Thyroid gland (tissue), 4 donors: ENCODE measurements around the gene FRRS1L. TPM values are rescaled to one million over a fixed set of nuclear protein-coding genes. Genes with fewer than 3 reads are reported as not detected.

Experiments used
- DNase-seq, 2 donors: peaks; one replicate each; pipeline ENCODE4 v3.0.0-alpha.2; 2019
- H3K27ac ChIP-seq, 3 donors: fragments of 200-600 bp; sonication (generic); 1 replicate in 2 of 3; 2 replicates in 1 of 3; pipeline ENCODE4 v1.5.1; 2016 to 2019; ENCODE audit warnings: mild to moderate bottlenecking in 1 of 3, moderate library complexity in 1 of 3
- H3K27me3 ChIP-seq: fragments of 200-600 bp; sonication (generic); one replicate; pipeline ENCODE4 v1.5.1; 2019
- H3K36me3 ChIP-seq, 2 donors: fragments of 200-600 bp; sonication (generic); one replicate each; pipeline ENCODE4 v1.5.1; 2016 to 2019
- H3K4me1 ChIP-seq, 2 donors: fragments of 200-600 bp; sonication (generic); one replicate each; pipeline ENCODE4 v1.5.1; 2017 to 2019
- H3K4me3 ChIP-seq, 3 donors: fragments of 200-600 bp; sonication (generic); replicated peaks in 1 of 3; 1 replicate in 2 of 3; 2 replicates in 1 of 3; pipeline ENCODE4 v1.5.1; 2016; ENCODE audit warnings: mild to moderate bottlenecking in 1 of 3
- H3K9me3 ChIP-seq: fragments of 200-600 bp; sonication (generic); one replicate; pipeline ENCODE4 v1.5.1; 2017
- POLR2A ChIP-seq, 2 donors: fragments of 450-650 bp; IDR thresholded peaks; one replicate each; pipeline ENCODE4 v1.6.1; 2017; ENCODE audit warnings: antibody characterized with exemption in 2 of 2, mild to moderate bottlenecking in 2 of 2, moderate library complexity in 1 of 2
- WGBS, 2 donors: methylation state at CpG; one replicate each; pipeline ENCODE4 v1.1.5; 2017; 5-methylcytosine and 5-hydroxymethylcytosine counted together
- intact Hi-C: fragments of 100-400 bp; cut with DNase I; formaldehyde crosslinking; loops from one replicate; pipeline ENCODE4 v1.15.1; 2023
- total RNA-seq, 4 donors: library from RNA; depleted of rRNA; stranded (reverse); fragments of >200 nt; gene quantifications; one replicate each; pipeline ENCODE4 v1.2.3, GENCODE V29; 2016
- TF ChIP-seq, protein P1 (sequence below), 6 experiments: fragments of 200-600 bp in 3 of 6; fragments of 450-650 bp in 3 of 6; sonication (generic) in 3 of 6; IDR thresholded peaks; one replicate each; pipeline ENCODE4 v1.5.1; 2016 to 2019; ENCODE audit warnings: antibody characterized with exemption in 6 of 6, mild to moderate bottlenecking in 2 of 6, inconsistent platforms in 1 of 6, moderate library complexity in 1 of 6

FRRS1L gene
- total RNA-seq, 4 donors from 2014 or later: 0.33 to 11.2 (median 1.4) TPM

DNA sequence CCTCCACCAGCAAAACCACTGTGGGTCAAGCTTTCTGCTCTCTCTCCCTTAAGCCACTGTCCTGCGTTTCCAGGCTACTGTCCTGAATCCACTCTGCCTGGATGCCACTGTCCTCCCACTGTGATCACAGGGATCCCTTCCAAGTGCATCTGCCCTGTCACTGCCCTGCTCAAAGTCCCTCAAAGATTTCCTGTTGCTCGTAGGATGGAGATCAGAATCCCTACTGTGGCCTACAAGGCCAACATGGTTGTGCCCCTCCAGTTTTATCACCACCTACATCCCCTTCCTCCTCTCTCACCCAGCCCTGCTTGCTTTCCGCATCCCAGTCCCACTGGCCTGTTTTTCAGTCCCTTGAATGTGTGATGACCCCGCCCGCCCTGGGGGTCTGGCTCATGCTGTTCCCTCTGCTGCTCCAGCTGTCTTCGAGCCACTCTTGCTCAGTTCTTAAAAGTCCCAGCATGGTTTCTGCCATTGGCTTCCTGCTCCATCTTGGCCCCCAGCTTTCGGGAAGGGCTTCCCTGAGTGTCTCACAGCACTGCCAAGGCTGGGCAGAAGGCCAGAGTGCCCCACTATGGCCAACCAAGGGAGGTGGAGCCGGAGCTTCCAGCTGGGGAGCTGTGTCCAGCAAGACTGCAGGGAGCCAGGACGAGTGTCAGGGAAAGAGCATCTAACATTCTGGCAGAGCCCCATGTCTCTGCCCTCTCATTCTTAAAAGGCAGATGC, 12.9 kb upstream of the FRRS1L start:
- no peak overlapping the region for H3K27ac ChIP-seq
- no peaks in the 10 kb centered on the region for H3K36me3 ChIP-seq
- TF ChIP-seq POLR2A (IDR thresholded peaks at IDR 0.05): no peak
- TF ChIP-seq, protein P1, sequence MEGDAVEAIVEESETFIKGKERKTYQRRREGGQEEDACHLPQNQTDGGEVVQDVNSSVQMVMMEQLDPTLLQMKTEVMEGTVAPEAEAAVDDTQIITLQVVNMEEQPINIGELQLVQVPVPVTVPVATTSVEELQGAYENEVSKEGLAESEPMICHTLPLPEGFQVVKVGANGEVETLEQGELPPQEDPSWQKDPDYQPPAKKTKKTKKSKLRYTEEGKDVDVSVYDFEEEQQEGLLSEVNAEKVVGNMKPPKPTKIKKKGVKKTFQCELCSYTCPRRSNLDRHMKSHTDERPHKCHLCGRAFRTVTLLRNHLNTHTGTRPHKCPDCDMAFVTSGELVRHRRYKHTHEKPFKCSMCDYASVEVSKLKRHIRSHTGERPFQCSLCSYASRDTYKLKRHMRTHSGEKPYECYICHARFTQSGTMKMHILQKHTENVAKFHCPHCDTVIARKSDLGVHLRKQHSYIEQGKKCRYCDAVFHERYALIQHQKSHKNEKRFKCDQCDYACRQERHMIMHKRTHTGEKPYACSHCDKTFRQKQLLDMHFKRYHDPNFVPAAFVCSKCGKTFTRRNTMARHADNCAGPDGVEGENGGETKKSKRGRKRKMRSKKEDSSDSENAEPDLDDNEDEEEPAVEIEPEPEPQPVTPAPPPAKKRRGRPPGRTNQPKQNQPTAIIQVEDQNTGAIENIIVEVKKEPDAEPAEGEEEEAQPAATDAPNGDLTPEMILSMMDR (IDR thresholded peaks at IDR 0.05): no peak
- H3K9me3 ChIP-seq: no peaks in the 10 kb centered on the region
- WGBS, 2 donors: 59 to 78% methylated on average over 9 of the region's 9 CpGs
- no peaks in the 10 kb centered on the region for H3K27me3 ChIP-seq
- intact Hi-C loops: no loop called here
- DNase-seq: peak; percentile 40 to 50
- no peak overlapping the region for H3K4me3 ChIP-seq
- no peaks in the 10 kb centered on the region for H3K4me1 ChIP-seq

DNA sequence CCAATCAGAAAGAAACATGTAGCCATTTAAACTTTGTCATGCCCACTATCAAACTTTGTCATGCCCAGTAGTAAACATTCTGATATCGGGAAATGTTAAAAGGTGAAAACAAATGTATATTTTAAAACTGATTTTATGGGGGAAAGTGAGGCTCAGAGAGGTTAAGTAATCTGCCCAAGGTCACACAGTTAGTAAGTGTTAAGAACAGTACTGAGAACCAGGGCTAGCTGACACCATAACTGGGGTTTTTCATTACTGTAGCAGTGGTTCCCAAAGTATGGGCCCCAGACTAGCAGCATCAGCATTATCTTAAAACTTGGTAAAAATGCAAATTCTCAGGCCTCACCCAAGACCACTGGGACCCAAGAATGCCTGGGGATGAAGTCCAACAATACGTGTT, 9.9 kb upstream of the FRRS1L start:
- Histone ChIP-seq H3K4me3 (no peak overlapping the region), H3K4me1 (no peaks in the 10 kb centered on the region), H3K27ac (no peak overlapping the region), H3K9me3 (no peaks in the 10 kb centered on the region), H3K36me3 (no peaks in the 10 kb centered on the region), H3K27me3 (no peaks in the 10 kb centered on the region)
- no peak for DNase-seq
- WGBS, 2 donors: 90 to 93% methylated on average over 2 of the region's 2 CpGs
- TF ChIP-seq POLR2A (IDR thresholded peaks at IDR 0.05): no peak
- TF ChIP-seq, protein P1 (IDR thresholded peaks at IDR 0.05): no peak
- intact Hi-C loops: no loop called here

DNA sequence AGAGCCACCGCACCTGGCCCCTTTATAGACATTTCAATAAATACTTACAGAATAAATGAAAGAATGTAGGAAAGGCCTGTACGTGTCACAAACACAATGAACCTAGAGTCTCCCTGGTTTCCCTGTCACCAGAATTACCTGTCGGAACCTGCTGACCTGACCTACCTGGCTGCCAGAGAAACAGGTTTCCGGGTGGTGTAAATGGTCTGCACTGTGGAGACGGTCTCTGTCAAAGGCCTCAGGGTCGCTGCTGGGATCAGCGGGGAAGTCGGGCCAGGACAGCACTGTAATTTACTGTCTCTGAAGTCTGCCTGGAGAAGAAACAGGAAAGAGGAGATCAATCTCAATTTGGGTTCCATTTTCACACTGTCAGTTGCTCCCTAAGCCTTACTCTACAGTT, 9.3 kb upstream of the FRRS1L start:
- WGBS, 2 donors: 79 to 88% methylated on average over 8 of the region's 8 CpGs
- Histone ChIP-seq H3K27ac (no peak overlapping the region), H3K4me1 (no peaks in the 10 kb centered on the region), H3K36me3 (no peaks in the 10 kb centered on the region), H3K4me3 (no peak overlapping the region), H3K9me3 (no peaks in the 10 kb centered on the region), H3K27me3 (no peaks in the 10 kb centered on the region)
- intact Hi-C loops: no loop called here
- no peak for TF ChIP-seq POLR2A (IDR thresholded peaks at IDR 0.05)
- TF ChIP-seq, protein P1 (IDR thresholded peaks at IDR 0.05): no peak
- DNase-seq: no peak

DNA sequence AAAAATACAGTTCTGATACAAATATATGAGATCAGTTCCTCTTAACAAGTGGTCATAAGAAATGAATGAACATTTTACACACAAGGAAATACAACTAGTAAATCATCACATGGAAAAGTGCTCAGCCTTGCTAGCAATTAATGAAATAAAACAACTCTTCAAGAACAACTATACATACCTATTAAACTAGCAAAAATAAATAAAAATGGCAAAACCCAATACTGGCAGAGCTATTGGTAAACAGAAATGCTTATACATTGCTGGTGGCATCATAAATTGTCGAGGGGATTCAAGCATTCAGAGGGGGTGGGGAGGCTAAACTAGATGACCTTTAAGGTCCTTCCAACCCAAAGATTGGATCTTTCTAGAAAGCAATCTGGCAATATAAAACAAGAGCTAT, 5.9 kb upstream of the FRRS1L start:
- intact Hi-C loops: no loop called here
- TF ChIP-seq, protein P1 (IDR thresholded peaks at IDR 0.05): no peak
- TF ChIP-seq POLR2A (IDR thresholded peaks at IDR 0.05): no peak
- H3K36me3 ChIP-seq: no peaks in the 10 kb centered on the region
- H3K9me3 ChIP-seq: no peaks in the 10 kb centered on the region
- no peaks in the 10 kb centered on the region for H3K4me1 ChIP-seq
- no peaks in the 10 kb centered on the region for H3K27me3 ChIP-seq
- no peak overlapping the region for H3K4me3 ChIP-seq
- WGBS, 2 donors: 79 to 87% methylated on average over 1 of the region's 1 CpG
- no peak overlapping the region for H3K27ac ChIP-seq
- DNase-seq: no peak

DNA sequence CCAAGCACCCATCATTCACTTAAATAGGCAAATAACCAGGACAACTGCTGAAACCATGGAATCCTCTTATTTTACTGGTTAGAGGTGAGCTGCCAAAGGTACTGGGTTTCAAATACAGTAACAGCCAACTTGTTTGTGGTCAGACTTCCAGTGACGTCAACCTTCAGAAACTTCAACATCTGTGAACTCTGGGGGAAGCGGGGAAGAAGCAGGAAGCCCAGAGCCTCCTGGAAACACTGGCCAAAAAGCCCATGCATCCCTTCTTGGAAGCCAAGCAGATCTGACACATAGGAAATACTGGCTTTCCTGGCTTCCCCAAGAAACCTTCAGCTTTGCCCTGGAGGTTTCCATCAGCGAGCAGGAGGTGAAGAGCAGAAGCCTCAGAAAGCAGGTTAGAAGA, 4.9 kb upstream of the FRRS1L start:
- TF ChIP-seq, protein P1 (IDR thresholded peaks at IDR 0.05): no peak
- no peak for TF ChIP-seq POLR2A (IDR thresholded peaks at IDR 0.05)
- Histone ChIP-seq H3K4me3 (no peak overlapping the region), H3K4me1 (no peaks in the 10 kb centered on the region), H3K27ac (no peak overlapping the region), H3K27me3 (peaks cover 4% of the 10 kb centered on the region), H3K36me3 (no peaks in the 10 kb centered on the region), H3K9me3 (no peaks in the 10 kb centered on the region)
- DNase-seq: no peak
- 78 to 93% methylated on average over 3 of the region's 3 CpGs for WGBS, 2 donors
- intact Hi-C loops: no loop called here
